HepG2 (cell line): ENCODE data around the gene AKR1B15.

Experiments used
- ATF7 ChIP-seq, 2 experiments: fragments of 450-650 bp in 1 of 2; sonication (generic) in 1 of 2; formaldehyde crosslinking in 1 of 2; IDR thresholded peaks; 2 replicates each; pipeline versions ENCODE4 v1.4.0 to v1.6.1; 2016 to 2020; ENCODE audit warnings: antibody characterized with exemption in 1 of 2, mild to moderate bottlenecking in 1 of 2, missing genetic modification reagents in 1 of 2
- ESRRA ChIP-seq: sonication (generic); formaldehyde crosslinking; IDR thresholded peaks from 2 replicates; pipeline ENCODE4 v1.5.1; 2020; ENCODE audit warnings: mild to moderate bottlenecking, low read depth, missing genetic modification reagents
- KDM1A ChIP-seq: IDR thresholded peaks from 2 replicates; pipeline ENCODE4 v1.6.1; 2016; ENCODE audit warnings: missing compliant biosample characterization
- TBP ChIP-seq: sonication (generic); formaldehyde crosslinking; IDR thresholded peaks from 2 replicates; pipeline ENCODE4 v1.5.0; 2020; ENCODE audit warnings: missing genetic modification reagents
- TBX2 ChIP-seq: sonication (generic); formaldehyde crosslinking; IDR thresholded peaks from 2 replicates; pipeline ENCODE4 v1.5.0; 2020; ENCODE audit warnings: missing genetic modification reagents, mild to moderate bottlenecking, borderline replicate concordance
- TF ChIP-seq, protein P1 (sequence below): IDR thresholded peaks from 2 replicates; pipeline ENCODE4 v1.6.1; 2016; ENCODE audit warnings: low read depth, borderline replicate concordance
- TF ChIP-seq, protein P2 (sequence below): sonication (generic); formaldehyde crosslinking; IDR thresholded peaks from 2 replicates; pipeline ENCODE4 v1.5.0; 2020; ENCODE audit warnings: mild to moderate bottlenecking, missing genetic modification reagents, moderate library complexity

DNA sequence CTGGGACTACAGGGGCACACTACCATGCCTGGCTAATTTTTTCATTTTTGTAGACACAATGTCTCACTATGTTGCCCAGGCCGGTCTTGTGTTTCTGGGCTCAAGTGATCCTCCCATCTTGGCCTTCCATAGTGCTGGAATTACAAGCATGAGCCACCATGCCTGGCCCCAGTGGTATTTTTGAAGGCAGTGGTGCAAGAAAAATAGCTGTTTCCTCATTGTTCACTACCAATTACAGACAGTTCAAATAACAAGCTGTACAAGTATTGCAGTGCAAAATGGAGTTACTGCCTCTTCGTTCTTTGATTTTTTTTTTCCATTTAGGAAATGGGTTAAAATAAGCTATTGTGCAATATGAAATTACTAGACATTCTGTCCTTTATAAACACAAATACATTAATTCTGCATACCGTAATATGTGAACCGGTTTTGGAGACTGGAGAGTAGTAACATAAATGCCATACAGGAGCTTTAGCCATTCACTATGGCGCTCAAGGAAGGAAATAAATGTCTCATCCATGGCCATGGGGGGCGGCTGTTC lies 62.8 kb downstream of the AKR1B15 start:
- TF ChIP-seq, protein P1, sequence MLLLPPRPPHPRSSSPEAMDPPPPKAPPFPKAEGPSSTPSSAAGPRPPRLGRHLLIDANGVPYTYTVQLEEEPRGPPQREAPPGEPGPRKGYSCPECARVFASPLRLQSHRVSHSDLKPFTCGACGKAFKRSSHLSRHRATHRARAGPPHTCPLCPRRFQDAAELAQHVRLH (CRISPR knock-in tag): no peak
- TF ChIP-seq KDM1A (CRISPR knock-in tag): no peak
- TF ChIP-seq, protein P2, sequence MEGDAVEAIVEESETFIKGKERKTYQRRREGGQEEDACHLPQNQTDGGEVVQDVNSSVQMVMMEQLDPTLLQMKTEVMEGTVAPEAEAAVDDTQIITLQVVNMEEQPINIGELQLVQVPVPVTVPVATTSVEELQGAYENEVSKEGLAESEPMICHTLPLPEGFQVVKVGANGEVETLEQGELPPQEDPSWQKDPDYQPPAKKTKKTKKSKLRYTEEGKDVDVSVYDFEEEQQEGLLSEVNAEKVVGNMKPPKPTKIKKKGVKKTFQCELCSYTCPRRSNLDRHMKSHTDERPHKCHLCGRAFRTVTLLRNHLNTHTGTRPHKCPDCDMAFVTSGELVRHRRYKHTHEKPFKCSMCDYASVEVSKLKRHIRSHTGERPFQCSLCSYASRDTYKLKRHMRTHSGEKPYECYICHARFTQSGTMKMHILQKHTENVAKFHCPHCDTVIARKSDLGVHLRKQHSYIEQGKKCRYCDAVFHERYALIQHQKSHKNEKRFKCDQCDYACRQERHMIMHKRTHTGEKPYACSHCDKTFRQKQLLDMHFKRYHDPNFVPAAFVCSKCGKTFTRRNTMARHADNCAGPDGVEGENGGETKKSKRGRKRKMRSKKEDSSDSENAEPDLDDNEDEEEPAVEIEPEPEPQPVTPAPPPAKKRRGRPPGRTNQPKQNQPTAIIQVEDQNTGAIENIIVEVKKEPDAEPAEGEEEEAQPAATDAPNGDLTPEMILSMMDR: no peak
- TF ChIP-seq ESRRA: no peak
- no peak for TF ChIP-seq TBP
- TF ChIP-seq ATF7 (IDR thresholded peaks at IDR 0.05): no peak
- TF ChIP-seq ATF7 (CRISPR knock-in tag; IDR thresholded peaks at IDR 0.05): no peak
- no peak for TF ChIP-seq TBX2 (CRISPR knock-in tag)
